OCI-LY7 (cell line): Measurements from ENCODE around the gene GMPR2. TPM values are rescaled to one million over a fixed set of nuclear protein-coding genes. Genes with fewer than 3 reads are reported as not detected.

Source experiments
- BruUV-seq: library from RNA; stranded (reverse); fragments of 400-500 nt; replicated peaks from 2 replicates; lab custom pipeline; 2021; lab: Mats Ljungman, UMichigan
- CTCF ChIA-PET: fragments of 300-600 bp; sonication (Branson Sonifier 250); formaldehyde crosslinking; loops from one replicate; lab custom pipeline; 2022; ENCODE audit warnings: antibody characterized with exemption; ENCODE audit not compliant: unreplicated experiment; lab: Charles Lee
- POLR2A ChIA-PET: fragments of 300-600 bp; sonication (Branson Sonifier 250); formaldehyde crosslinking; loops from one replicate; lab custom pipeline; 2022; ENCODE audit warnings: antibody characterized with exemption; lab: Charles Lee
- DNase-seq: peaks from one replicate; pipeline ENCODE4 v3.0.0-alpha.2; 2015; ENCODE audit warnings: low spot score
- H2AFZ ChIP-seq: fragments of 200-600 bp; sonication (generic), shearing (Covaris generic); 2 replicates; pipeline ENCODE4 v1.6.1; 2014; ENCODE audit warnings: mild to moderate bottlenecking, antibody characterized with exemption, low read length, moderate library complexity
- H3K27ac ChIP-seq: fragments of 200-600 bp; sonication (generic); 2 replicates; pipeline ENCODE4 v1.5.1; 2014; ENCODE audit warnings: mixed run types, low read depth, mild to moderate bottlenecking, moderate library complexity, low read length, inconsistent platforms; ENCODE audit not compliant: poor library complexity, severe bottlenecking
- H3K36me3 ChIP-seq: fragments of 200-600 bp; sonication (generic); 2 replicates; pipeline ENCODE4 v1.6.1; 2014; ENCODE audit warnings: mild to moderate bottlenecking, antibody characterized with exemption, low read length, moderate library complexity, mixed read lengths; ENCODE audit not compliant: insufficient read depth
- H3K4me1 ChIP-seq: fragments of 200-600 bp; sonication (generic); 2 replicates; pipeline ENCODE4 v1.5.1; 2014; ENCODE audit warnings: mild to moderate bottlenecking, low read length; ENCODE audit not compliant: insufficient read depth, poor library complexity, severe bottlenecking
- H3K4me2 ChIP-seq: fragments of 200-600 bp; sonication (generic); 2 replicates; pipeline ENCODE4 v1.6.1; 2014; ENCODE audit warnings: mild to moderate bottlenecking, low read length
- H3K4me3 ChIP-seq: fragments of 200-600 bp; sonication (generic); 2 replicates; pipeline ENCODE4 v1.5.1; 2014; ENCODE audit warnings: mild to moderate bottlenecking, low read depth, low read length; ENCODE audit not compliant: poor library complexity, severe bottlenecking
- H3K79me2 ChIP-seq: fragments of 200-600 bp; sonication (generic); 2 replicates; pipeline ENCODE4 v1.6.1; 2016; ENCODE audit warnings: low read depth, mild to moderate bottlenecking, low read length, moderate library complexity, mixed read lengths; ENCODE audit not compliant: insufficient read depth
- H3K9me2 ChIP-seq: fragments of 200-600 bp; sonication (generic); 2 replicates; pipeline ENCODE4 v1.6.1; 2016; ENCODE audit warnings: mild to moderate bottlenecking, low read length, mixed read lengths; ENCODE audit not compliant: insufficient read depth
- H3K9me3 ChIP-seq: fragments of 200-600 bp; sonication (generic); 2 replicates; pipeline ENCODE4 v1.6.1; 2014; ENCODE audit warnings: mild to moderate bottlenecking, mixed run types, low read length, mixed read lengths
- H4K20me1 ChIP-seq: fragments of 200-600 bp; sonication (generic); 2 replicates; pipeline ENCODE4 v1.6.1; 2014; ENCODE audit warnings: mild to moderate bottlenecking, antibody characterized with exemption, low read length, moderate library complexity, mixed read lengths; ENCODE audit not compliant: insufficient read depth
- EZH2phosphoT487 ChIP-seq: fragments of 200-600 bp; sonication (generic); IDR thresholded peaks from 2 replicates; pipeline ENCODE4 v1.6.1; 2018; ENCODE audit warnings: low read depth, borderline replicate concordance, mild to moderate bottlenecking, mixed run types, antibody characterized with exemption, low read length, moderate library complexity, mixed read lengths
- intact Hi-C: fragments of 100-400 bp; cut with micrococcal nuclease; formaldehyde crosslinking; loops from one replicate; pipeline ENCODE4 v1.10.0; 2022; ENCODE audit not compliant: unreplicated experiment
- total RNA-seq, 2 experiments: library from RNA; depleted of rRNA in 1 of 2; stranded (reverse); fragments of >200 nt in 1 of 2; shearing (Covaris generic) in 1 of 2; gene quantifications; 2 replicates each; pipeline ENCODE4 v1.2.3, GENCODE V29; 2014 to 2022
- TF ChIP-seq, protein P1 (sequence below): fragments of 200-600 bp; sonication (generic); conservative IDR thresholded peaks from 2 replicates; pipeline ENCODE4 v1.5.1; 2014; ENCODE audit warnings: mild to moderate bottlenecking, antibody characterized with exemption, low read length, moderate library complexity, mixed read lengths

The GMPR2 gene
- total RNA-seq, 2 experiments from 2014 or later: 51.4 to 62.3 TPM

DNA sequence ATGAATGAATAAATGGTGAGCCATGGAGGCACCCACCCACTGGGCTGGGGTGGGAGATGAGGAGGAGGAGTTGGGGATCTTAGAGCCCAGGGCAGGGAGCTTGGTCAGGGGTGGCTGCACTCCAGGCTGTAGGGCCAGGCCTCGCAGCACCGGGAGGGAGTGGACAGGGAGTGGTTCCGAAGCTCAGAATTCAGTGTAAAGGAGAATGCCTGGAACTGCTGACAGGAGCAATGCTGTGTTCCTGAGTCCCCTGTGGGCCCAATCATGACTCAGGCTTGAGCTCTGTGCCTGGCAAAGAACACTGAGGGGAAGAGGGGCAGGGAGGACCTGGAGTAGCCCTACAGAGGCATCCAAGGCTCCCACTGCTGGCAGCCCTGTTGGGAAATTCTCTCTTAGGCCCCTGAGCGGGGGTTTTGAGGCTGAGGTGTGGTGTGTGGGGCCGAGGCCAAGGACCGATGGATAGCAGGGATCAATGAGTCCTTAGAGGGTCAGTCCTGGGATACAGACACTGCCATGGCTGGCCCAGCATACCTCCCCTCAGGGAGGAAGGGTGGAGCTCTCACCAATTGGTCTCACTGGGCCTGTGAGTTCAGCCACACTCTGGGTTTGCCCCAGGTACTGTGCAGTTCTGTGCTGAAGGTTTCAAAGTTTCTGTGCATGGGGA is 48.2 kb downstream of the GMPR2 start:
- POLR2A ChIA-PET: interaction anchor here (0.9 kb wide), 1 partner anchor 38 kb away, joined by 3 read pairs; the partner anchor contains the start of gene TINF2
- H3K9me2 ChIP-seq: no peaks in the 10 kb centered on the region
- CTCF ChIA-PET: interaction anchor here (0.6 to 0.7 kb wide), 2 partner anchors 38 to 145 kb away, joined by 3 read pairs; partner anchors contain the start of gene PSME1
- no peaks in the 10 kb centered on the region for H3K36me3 ChIP-seq
- peaks cover 7% of the 10 kb centered on the region for H3K4me1 ChIP-seq
- no peak overlapping the region for H3K4me2 ChIP-seq
- no peak for DNase-seq
- no peaks in the 10 kb centered on the region for H3K9me3 ChIP-seq
- TF ChIP-seq EZH2phosphoT487: no peak
- TF ChIP-seq, protein P1, sequence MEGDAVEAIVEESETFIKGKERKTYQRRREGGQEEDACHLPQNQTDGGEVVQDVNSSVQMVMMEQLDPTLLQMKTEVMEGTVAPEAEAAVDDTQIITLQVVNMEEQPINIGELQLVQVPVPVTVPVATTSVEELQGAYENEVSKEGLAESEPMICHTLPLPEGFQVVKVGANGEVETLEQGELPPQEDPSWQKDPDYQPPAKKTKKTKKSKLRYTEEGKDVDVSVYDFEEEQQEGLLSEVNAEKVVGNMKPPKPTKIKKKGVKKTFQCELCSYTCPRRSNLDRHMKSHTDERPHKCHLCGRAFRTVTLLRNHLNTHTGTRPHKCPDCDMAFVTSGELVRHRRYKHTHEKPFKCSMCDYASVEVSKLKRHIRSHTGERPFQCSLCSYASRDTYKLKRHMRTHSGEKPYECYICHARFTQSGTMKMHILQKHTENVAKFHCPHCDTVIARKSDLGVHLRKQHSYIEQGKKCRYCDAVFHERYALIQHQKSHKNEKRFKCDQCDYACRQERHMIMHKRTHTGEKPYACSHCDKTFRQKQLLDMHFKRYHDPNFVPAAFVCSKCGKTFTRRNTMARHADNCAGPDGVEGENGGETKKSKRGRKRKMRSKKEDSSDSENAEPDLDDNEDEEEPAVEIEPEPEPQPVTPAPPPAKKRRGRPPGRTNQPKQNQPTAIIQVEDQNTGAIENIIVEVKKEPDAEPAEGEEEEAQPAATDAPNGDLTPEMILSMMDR: no peak
- no peak overlapping the region for H3K4me3 ChIP-seq
- H2AFZ ChIP-seq: no peak overlapping the region
- no peak overlapping the region for H3K27ac ChIP-seq
- H3K79me2 ChIP-seq: no peaks in the 10 kb centered on the region
- intact Hi-C loops: no loop called here
- BruUV-seq: no TSS peak
- no peaks in the 10 kb centered on the region for H4K20me1 ChIP-seq

DNA sequence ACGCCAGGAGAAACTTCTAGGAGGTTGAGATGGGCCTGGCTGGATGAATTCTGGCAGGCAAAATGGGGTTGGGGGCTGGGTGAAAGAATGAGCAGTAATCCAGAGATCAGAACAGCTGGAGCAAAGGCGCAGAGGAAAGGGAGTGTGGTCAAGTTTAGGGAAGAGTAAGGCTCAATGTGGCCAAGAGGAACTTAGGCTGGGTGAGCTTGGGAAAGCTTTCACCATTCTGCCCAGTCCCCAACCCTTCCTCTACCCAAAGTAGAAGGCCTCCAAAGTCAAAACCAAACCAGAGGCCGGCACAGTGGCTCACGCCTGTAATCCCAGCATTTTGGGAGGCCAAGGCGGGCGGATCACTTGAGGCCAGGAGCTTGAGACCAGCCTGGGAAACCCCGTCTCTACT is 48.9 kb downstream of the GMPR2 start:
- TF ChIP-seq, protein P1: no peak
- TF ChIP-seq EZH2phosphoT487: no peak
- DNase-seq: no peak
- intact Hi-C loops: no loop called here
- H4K20me1 ChIP-seq: no peaks in the 10 kb centered on the region
- BruUV-seq: no TSS peak
- H3K27ac ChIP-seq: no peak overlapping the region
- peaks cover 7% of the 10 kb centered on the region for H3K4me1 ChIP-seq
- ChIA-PET CTCF (no interaction called here), POLR2A (no interaction called here)
- no peaks in the 10 kb centered on the region for H3K79me2 ChIP-seq
- H2AFZ ChIP-seq: no peak overlapping the region
- H3K9me3 ChIP-seq: no peaks in the 10 kb centered on the region
- H3K36me3 ChIP-seq: no peaks in the 10 kb centered on the region
- no peak overlapping the region for H3K4me2 ChIP-seq
- no peaks in the 10 kb centered on the region for H3K9me2 ChIP-seq
- H3K4me3 ChIP-seq: no peak overlapping the region

DNA sequence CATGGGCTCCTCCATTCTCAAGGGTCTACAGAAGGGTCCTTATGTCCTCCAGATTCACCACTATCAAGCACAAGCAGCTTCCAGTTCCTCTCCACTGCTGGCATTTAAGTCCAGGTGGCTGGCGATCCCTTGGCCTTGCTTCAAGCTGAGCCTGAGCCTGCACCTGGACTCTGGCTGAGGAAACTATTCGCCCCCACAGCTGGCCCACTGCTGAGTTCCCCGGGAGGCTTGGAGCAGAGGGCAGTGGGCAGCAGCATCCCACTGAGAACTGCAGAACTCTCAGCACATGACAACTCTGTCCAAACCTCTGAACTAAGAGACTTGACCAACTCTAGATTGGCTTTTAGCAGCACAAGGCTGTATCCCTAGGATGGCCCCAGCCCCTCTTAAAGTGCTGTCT is 50.0 kb downstream of the GMPR2 start:
- no peak overlapping the region for H3K4me2 ChIP-seq
- no peaks in the 10 kb centered on the region for H3K9me2 ChIP-seq
- no peak overlapping the region for H3K27ac ChIP-seq
- intact Hi-C loops: no loop called here
- no peaks in the 10 kb centered on the region for H3K79me2 ChIP-seq
- BruUV-seq: no TSS peak
- DNase-seq: no peak
- no peaks in the 10 kb centered on the region for H4K20me1 ChIP-seq
- H3K9me3 ChIP-seq: no peaks in the 10 kb centered on the region
- H3K4me1 ChIP-seq: peaks cover 7% of the 10 kb centered on the region
- ChIA-PET POLR2A (interaction anchor here (1.0 to 1.4 kb wide), 2 partner anchors 35 to 39 kb away, joined by 4 to 5 read pairs; no protein-coding TSS in a partner anchor), CTCF (interaction anchor here (0.8 kb wide), 1 partner anchor 21 kb away, joined by 3 read pairs; no protein-coding TSS in a partner anchor)
- no peak overlapping the region for H3K4me3 ChIP-seq
- TF ChIP-seq EZH2phosphoT487: no peak
- TF ChIP-seq, protein P1: no peak
- no peak overlapping the region for H2AFZ ChIP-seq
- H3K36me3 ChIP-seq: no peaks in the 10 kb centered on the region
